Mononuclear cell (primary cell): Measurements from ENCODE around the gene B4GALT5. TPM values are rescaled to one million over a fixed set of nuclear protein-coding genes. Genes with fewer than 3 reads are reported as not detected.
"Not testable (repeated sequence)": the region's sequence is repeated elsewhere in the genome, so short reads cannot be mapped to it uniquely, and the experiment has no call there.

Experiments
- H3K27me3 ChIP-seq: 2 replicates; pipeline ENCODE4 v1.6.0; 2011; ENCODE audit warnings: low read length, control low read depth; ENCODE audit not compliant: insufficient read depth
- H3K4me1 ChIP-seq: 2 replicates; pipeline ENCODE4 v1.5.1; 2011; ENCODE audit warnings: mild to moderate bottlenecking, low read length, control low read depth; ENCODE audit not compliant: insufficient read depth
- H3K4me3 ChIP-seq: 2 replicates; pipeline ENCODE4 v1.5.1; 2011; ENCODE audit warnings: mild to moderate bottlenecking, low read length, moderate library complexity
- H3K9me3 ChIP-seq: 2 replicates; pipeline ENCODE4 v1.5.1; 2011; ENCODE audit warnings: low read depth, mild to moderate bottlenecking, control low read depth, low read length
- total RNA-seq: library from RNA; depleted of rRNA; stranded (reverse); fragments of >200 nt; gene quantifications from one replicate; pipeline ENCODE4 v1.2.3, GENCODE V29; 2012

The B4GALT5 gene, protein sequence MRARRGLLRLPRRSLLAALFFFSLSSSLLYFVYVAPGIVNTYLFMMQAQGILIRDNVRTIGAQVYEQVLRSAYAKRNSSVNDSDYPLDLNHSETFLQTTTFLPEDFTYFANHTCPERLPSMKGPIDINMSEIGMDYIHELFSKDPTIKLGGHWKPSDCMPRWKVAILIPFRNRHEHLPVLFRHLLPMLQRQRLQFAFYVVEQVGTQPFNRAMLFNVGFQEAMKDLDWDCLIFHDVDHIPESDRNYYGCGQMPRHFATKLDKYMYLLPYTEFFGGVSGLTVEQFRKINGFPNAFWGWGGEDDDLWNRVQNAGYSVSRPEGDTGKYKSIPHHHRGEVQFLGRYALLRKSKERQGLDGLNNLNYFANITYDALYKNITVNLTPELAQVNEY
- total RNA-seq = 16.0 TPM

DNA sequence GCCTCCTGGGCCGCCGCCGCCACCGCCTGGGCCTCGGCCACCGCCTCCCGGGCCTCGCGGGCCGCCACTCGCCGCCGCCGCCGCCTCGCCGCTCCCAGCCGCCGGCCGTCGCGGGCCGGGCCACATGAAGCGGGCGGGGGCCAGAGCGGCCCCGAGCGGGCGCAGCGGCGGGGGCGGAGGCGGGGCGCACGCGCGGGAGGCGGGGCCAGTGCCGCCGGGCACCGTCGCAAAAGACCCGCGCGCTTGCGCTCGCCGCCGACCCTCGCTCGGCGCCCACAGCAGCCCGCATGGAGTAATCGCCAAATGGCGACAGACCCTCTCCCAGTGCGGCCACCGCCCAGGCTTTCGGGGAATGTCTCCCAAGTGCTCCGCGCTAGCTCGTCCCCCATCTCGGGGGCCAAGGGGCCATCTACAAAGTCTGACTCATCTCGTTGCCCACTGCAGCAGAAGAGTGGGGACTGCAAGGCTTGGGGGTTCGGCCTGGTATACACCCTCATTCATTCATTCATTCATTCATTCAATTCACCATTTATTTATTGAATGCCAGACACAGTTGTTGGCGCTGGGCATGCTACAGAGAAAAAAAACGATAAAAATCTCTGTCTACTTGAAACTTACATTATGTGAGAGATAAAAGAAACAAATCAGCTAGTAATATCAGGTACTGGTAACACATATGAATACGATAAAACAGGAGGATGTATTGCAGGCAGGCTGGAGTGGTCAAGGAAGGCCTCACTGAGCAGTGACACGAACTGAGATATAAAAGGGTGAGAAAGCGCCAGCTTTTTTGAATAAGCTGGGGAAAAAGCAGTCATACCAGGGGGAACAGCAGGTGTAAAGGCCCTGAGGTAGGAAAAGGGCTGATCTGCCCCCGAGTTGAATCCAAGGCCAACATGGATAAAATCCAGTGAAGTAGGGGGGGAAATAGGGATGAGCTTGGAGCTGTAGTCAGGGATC lies at the start of gene B4GALT5:
Gene B4GALT5, minus strand, starts transcription at position 126 of the 960 bp plus-strand sequence. CDS start 188 bp downstream, outside the sequence.
- Histone ChIP-seq H3K27me3 (no peaks in the 10 kb centered on the region), H3K4me1 (peaks cover 45% of the 10 kb centered on the region), H3K9me3 (no peaks in the 10 kb centered on the region), H3K4me3 (peak within 1 kb of the TSS; percentile 89)

- no peaks in the 10 kb centered on the region for H3K9me3 ChIP-seq
- H3K4me1 ChIP-seq = peaks cover 40% of the 10 kb centered on the region
- peaks cover 9% of the 10 kb centered on the region for H3K27me3 ChIP-seq
Measured at GRCh38 chr20:49762940-49763766, 49.5 kb upstream of the B4GALT5 start.

GRCh38 chr20:49761888-49762287 lies 48.2 kb upstream of the B4GALT5 start:
- H3K4me1 ChIP-seq = peaks cover 27% of the 10 kb centered on the region
- not testable (repeated sequence) for H3K9me3 ChIP-seq, H3K4me3 ChIP-seq, H3K27me3 ChIP-seq

More at GRCh38 chr20:49762940-49763766, 49.5 kb upstream of the B4GALT5 start:
- no peak overlapping the region for H3K4me3 ChIP-seq

DNA sequence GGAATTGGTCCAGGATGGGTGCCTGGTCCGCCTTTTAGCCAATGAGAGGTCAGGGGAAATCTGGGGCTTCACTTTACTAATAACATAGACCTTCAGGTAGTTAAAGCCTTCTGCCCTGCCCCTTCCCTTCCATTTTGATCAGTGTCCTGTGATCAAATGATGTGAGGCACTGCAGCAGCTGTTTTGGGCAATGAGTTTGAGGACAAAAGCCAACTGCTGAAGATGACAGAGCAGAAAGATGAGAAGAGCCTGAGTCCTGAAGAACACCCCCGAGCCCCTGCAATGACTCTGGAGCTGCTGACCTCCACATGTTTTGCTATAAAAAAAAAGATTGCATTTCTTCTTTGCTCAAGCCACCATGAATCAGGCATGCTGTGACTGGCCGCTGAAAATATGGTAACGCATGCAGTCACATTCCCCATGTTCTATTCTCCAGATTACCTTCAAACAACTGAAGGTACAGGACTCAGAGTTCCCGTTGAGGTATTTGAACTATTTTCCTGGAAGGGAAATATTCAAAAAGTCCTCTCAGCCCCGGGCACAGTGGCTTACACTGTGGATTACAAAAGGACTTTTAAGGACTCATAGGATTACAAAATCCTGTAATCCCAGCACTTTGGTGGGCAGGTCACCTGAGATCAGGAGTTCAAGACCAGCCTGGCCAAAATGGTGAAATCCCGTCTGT lies 45.7 kb upstream of the B4GALT5 start:
- H3K4me1 ChIP-seq = peaks cover 3% of the 10 kb centered on the region
- no peak overlapping the region for H3K4me3 ChIP-seq
- no peaks in the 10 kb centered on the region for H3K27me3 ChIP-seq
- H3K9me3 ChIP-seq = no peaks in the 10 kb centered on the region

- Histone ChIP-seq H3K4me3 (no peak overlapping the region), H3K27me3 (no peaks in the 10 kb centered on the region), H3K4me1 (no peaks in the 10 kb centered on the region), H3K9me3 (no peaks in the 10 kb centered on the region)
Measured at GRCh38 chr20:49758781-49759180, 45.1 kb upstream of the B4GALT5 start.

DNA sequence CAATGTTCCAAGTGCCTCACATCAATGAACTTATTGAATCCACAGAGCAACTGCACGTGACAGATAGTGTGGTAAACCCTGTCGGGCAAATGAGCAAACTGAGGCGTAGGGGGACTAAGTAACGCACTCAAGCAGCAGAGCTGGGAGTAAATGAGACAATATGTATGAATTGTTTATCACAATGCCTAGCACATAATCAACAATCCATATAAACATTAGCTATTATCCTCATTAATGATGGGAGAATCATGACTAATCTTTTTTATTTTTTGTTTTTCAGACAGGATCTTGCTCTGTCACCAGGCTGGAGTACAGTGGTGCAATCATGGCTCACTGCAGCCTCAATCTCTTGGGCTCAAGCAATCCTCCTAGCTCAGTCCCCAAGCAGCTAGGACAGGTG lies 43.9 kb upstream of the B4GALT5 start:
- no peaks in the 10 kb centered on the region for H3K9me3 ChIP-seq
- no peaks in the 10 kb centered on the region for H3K27me3 ChIP-seq
- no peaks in the 10 kb centered on the region for H3K4me1 ChIP-seq

GRCh38 chr20:49756241-49756640 lies 42.6 kb upstream of the B4GALT5 start:
- no peaks in the 10 kb centered on the region for H3K9me3 ChIP-seq
- peaks cover 3% of the 10 kb centered on the region for H3K4me1 ChIP-seq
- H3K4me3 ChIP-seq = no peak overlapping the region
- no peaks in the 10 kb centered on the region for H3K27me3 ChIP-seq

More for the DNA sequence above, 43.9 kb upstream of the B4GALT5 start:
- H3K4me3 ChIP-seq = no peak overlapping the region

DNA sequence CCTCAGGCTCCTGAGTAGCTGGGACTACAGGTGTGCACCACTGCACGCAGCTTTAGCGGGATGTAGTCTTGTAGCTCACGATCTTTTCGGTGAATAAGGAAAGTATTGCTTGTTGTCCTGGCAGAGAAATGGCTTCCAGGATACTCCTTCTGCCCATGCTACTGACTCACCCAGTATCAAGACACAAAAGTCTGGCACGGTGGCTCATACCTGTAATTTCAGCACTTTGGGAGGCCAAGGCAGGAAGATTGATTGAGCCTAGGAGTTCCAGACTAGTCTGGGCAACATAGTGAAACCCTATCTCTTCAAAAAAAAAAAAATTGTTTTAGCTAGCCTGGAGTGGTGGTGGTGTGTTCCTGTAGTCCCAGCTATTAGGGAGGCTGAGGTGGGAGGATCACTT lies 40.9 kb upstream of the B4GALT5 start:
- H3K9me3 ChIP-seq = no peaks in the 10 kb centered on the region
- H3K4me3 ChIP-seq = no peak overlapping the region
- no peaks in the 10 kb centered on the region for H3K27me3 ChIP-seq
- peaks cover 19% of the 10 kb centered on the region for H3K4me1 ChIP-seq

- Histone ChIP-seq H3K4me1 (peaks cover 22% of the 10 kb centered on the region), H3K9me3 (no peaks in the 10 kb centered on the region), H3K27me3 (no peaks in the 10 kb centered on the region), H3K4me3 (no peak overlapping the region)
Measured at GRCh38 chr20:49753133-49753532, 39.5 kb upstream of the B4GALT5 start.

GRCh38 chr20:49752201-49752903 lies 38.7 kb upstream of the B4GALT5 start:
- no peak overlapping the region for H3K4me3 ChIP-seq
- no peaks in the 10 kb centered on the region for H3K9me3 ChIP-seq
- peaks cover 22% of the 10 kb centered on the region for H3K4me1 ChIP-seq
- H3K27me3 ChIP-seq = no peaks in the 10 kb centered on the region

DNA sequence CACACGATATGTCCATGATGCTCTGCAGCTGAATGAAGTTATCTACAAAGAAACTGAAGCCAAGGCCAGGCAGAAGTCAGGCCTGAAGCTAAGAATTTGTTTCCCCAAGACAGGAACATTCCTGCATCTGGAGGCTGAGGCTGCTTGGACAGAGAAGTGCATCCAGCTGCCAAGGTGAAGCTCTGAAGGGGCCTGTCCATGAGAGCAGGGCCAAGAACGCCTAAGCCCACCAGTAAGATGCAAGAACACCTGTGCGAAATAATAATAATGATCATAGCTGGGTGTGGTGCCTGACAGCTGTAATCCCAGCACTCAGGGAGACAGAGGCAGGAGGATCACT lies 37.7 kb upstream of the B4GALT5 start:
- Histone ChIP-seq H3K27me3 (no peaks in the 10 kb centered on the region), H3K4me3 (no peak overlapping the region), H3K9me3 (no peaks in the 10 kb centered on the region), H3K4me1 (peaks cover 22% of the 10 kb centered on the region)

DNA sequence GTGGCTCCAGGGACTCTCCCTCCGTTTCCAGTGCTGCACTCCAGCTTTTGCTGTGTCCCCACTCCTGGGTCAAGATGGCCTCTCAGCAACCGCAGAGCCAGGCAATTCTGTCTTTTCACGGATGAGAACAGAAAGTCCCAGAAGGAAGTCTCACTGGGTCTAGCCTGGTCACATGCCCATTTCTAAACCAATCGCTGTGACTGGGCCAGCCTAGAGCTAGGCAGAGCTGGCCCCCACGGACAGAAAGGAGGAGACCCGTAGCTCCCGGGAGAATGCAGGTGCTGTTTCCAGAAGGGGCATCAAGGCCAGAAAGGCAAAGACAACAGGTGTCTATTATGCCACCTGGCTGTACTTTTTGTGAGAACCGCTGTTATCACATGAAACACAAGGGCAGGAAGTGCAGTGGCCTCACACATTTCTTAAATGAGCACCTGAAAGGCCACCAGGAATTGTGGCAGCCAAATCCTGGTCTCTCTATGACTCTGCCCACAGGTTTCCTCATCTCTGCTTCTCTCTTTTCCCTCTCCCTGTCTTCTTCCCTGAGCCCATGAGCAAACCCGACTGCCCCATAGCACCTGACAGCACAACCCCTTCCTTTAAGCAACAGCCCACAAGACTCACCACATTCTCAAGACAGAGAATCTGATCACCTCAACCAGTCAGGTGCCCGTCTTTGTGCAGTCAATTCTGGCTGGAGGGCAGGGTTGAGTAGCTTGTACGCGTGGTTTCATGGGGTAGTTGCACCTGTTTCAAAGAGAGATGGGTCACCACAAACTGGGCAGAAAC lies 37.1 kb upstream of the B4GALT5 start:
- H3K4me1 ChIP-seq = peaks cover 22% of the 10 kb centered on the region
- no peaks in the 10 kb centered on the region for H3K9me3 ChIP-seq
- no peak overlapping the region for H3K4me3 ChIP-seq
- no peaks in the 10 kb centered on the region for H3K27me3 ChIP-seq

GRCh38 chr20:49749625-49750024 lies 35.9 kb upstream of the B4GALT5 start:
- no peaks in the 10 kb centered on the region for H3K9me3 ChIP-seq
- H3K27me3 ChIP-seq = no peaks in the 10 kb centered on the region
- H3K4me1 ChIP-seq = peaks cover 22% of the 10 kb centered on the region
- H3K4me3 ChIP-seq = no peak overlapping the region
